IPS DF 4.7 (cell line): ENCODE measurements around the gene MYH14.

Experiments used
- DNase-seq: peaks from one replicate; pipeline ENCODE4 v3.0.0-alpha.2; 2013; ENCODE audit warnings: low spot score; ENCODE audit errors: extremely low read depth

The MYH14 gene

GRCh38 chr19:50192463-50193211, 10.8 kb upstream of the MYH14 start:
- DNase-seq: no peak

GRCh38 chr19:50195224-50195623, 8.2 kb upstream of the MYH14 start:
- DNase-seq: no peak

DNA sequence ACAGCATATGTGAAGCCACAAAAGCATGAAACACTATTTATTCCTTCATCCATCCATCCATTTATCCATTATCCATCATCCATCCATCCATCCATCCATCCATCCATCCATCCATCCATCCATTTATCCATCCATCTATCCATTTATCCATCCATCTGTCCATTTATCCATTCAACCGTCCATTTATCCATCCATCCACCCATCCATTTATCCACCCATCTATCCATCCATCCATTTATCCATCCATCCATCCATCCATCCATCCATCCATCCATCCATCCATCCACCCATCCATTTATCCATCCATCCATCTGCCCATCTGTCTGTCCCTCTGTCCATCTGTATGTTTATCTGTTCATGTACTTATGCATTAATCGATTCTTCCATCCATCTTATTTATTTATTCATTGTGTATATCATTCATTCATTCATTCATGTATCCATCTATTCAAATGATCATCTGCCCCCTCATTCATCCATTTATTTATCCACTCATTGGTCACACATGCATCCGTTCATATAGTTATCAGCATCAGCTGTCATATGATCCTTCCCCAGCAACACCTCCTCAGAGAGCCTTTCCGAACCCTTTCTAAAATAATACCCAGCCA, 7.0 kb upstream of the MYH14 start:
- DNase-seq: no peak

DNA sequence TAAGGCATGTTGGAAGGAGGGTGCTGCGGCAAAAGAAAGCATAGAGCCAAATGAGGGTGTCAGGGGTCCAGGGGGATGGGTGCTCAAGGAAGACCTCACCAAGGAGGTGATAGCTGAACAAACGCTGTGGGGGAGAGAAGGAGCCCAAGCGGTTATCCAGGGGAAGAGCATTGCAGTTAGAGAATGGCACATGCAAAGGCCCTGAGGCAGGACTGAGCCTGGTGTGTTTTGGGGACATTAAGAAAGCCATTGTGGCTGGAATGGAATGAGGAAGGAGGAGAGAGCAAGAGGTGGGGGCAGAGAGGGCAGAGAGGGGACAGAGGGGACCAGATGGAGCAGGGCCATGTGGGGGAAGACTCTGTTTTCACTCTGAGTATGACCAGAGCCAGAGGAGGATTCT, 6.1 kb upstream of the MYH14 start:
- DNase-seq: no peak

DNA sequence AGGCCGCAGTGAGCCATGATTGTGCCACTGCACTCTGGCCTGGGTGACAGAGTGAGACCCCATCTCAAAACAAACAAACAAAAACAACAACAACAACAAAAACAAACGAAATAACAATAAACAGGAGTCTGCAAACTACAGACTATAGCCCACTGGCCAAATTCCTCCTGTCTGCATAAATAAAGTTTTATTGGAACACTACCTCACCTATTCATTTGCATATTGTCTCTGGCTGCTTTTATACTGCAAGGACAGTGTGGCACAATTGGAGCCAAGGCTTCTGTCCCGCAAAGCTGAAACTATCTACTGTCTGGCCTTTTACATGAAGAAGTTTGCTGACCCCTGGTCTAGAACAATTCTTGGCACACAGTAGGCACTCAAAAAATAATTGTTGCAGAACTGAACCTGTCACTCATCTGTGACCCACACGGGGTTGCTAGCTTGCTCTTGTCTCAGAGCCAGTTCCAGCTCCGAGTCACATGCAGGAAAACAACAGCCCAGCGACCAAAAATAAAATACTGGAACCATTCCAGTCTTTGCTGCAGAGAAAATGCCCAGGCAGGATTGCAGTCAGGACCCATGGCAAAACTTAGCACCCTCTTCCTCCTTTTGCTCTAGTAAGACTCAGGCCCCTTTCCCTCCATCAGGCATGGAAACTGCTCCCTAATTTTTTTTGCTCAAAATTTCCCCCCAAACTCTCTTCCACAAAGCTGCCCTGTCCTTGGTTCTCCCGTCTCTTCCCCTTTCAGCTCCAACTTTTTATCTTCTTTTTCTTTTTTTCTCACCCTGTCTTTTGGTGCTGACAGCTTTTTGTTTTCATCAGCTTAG, 4.8 kb upstream of the MYH14 start:
- no peak for DNase-seq

- no peak for DNase-seq
These were observed 4.2 kb upstream of the MYH14 start for GRCh38 chr19:50199259-50199555.

GRCh38 chr19:50202386-50202785, 1.0 kb upstream of the MYH14 start:
- DNase-seq: no peak

GRCh38 chr19:50202962-50203280, 501 bp upstream of the MYH14 start:
- no peak for DNase-seq

- DNase-seq: no peak
These were observed 633 bp downstream of the MYH14 start for GRCh38 chr19:50204081-50204428.

- DNase-seq: no peak
These were observed 1.6 kb downstream of the MYH14 start for GRCh38 chr19:50204811-50205675.

GRCh38 chr19:50205681-50206138, 2.3 kb downstream of the MYH14 start:
- no peak for DNase-seq

- no peak for DNase-seq
These were observed 2.8 kb downstream of the MYH14 start for GRCh38 chr19:50206191-50206590.

GRCh38 chr19:50207730-50208129, 4.3 kb downstream of the MYH14 start:
- DNase-seq: no peak

DNA sequence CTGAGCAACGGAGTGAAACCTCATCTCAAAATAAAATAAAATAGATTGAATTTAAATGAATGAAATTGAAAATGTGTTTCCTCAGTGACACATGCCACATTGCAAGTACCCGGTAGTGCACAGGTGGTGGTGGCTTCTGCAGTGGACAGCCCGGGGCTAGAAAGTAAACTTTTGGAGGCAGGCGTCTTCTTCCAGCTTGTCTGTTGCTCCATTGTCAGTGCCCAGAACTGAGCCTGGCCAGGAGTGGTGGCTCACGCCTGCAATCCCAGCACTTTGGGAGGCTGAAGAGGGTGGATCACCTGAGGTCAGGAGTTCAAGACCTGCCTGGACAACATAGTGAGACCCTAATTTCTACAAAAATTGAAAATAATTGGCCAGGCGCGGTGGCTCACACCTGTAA, 5.7 kb downstream of the MYH14 start:
- no peak for DNase-seq

GRCh38 chr19:50210425-50210824, 7.0 kb downstream of the MYH14 start:
- no peak for DNase-seq

- no peak for DNase-seq
These were observed 10.5 kb downstream of the MYH14 start for GRCh38 chr19:50213925-50214324.

DNA sequence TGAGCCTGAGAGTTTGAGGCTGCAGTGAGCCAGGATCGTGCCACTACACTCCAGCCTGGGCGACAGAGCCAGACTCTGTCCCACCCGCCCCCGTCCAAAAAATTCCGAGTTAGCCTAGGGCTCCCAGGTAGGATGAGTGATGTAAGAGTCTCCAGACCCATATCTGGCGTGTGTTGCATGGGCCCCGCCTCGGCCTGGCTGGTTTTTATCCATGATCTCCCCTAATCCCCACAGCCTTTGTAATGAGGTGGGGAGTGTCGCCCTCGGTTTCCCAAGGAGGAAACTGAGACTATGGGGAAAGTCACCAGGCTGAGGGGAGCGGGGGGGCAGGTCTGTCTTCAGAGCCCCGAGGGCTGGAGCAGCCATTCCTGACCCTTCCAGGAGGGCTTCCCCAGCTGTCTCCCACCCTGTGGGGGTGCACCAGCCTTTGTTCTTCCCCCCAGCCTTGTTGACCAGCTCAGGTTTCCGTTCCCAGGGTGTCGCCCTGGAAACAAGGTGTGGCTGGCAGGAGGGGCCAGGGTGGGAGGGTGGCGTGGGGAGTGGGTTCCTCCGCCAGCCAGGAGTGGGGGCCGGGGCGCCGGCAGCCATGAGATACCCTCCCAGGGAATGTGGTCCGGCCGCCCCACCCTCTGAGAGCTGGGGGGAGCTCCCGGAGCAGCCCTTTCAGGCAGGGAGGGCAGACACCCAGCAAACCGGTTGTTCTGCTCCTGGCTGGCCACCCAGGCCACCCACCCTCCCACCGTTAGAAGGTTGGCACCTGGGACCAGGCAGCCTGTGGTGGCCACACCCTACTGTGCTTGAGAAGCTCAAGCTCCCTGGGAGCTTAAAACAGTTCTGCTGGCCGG, 11.5 kb downstream of the MYH14 start:
- no peak for DNase-seq

- DNase-seq: no peak
These were observed 12.4 kb downstream of the MYH14 start for GRCh38 chr19:50215820-50216219.

DNA sequence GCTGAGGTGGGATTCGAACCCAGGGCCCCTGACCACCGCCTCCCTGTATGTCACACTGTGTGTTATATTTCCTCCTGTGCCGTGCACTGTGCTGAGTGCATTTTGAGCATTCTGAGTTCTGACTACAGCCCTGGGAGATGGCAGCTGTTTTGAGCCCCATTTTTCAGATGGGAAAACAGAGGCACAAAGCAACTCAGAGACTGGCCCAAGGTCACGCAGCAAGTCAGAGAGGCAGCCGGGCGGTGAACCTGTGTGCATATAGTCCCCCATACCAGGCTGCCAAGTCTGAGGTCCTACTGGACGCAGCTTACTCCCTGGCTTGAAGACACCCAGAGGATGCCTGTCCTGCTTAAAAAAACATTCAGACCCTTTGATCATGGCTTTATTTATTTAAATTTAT, 17.7 kb downstream of the MYH14 start:
- no peak for DNase-seq

GRCh38 chr19:50222691-50223438, 19.4 kb downstream of the MYH14 start:
- no peak for DNase-seq
